GM12878 (cell line): ENCODE results near the gene GABRQ. TPM values are rescaled to one million over a fixed set of nuclear protein-coding genes. Genes with fewer than 3 reads are reported as not detected.

Source experiments
- ATAC-seq: fragments of 200-7000 bp; cut with Tn5 transposase; 3 replicates; pipeline ENCODE4 v1.9.1; 2020; ENCODE audit warnings: mild to moderate bottlenecking, moderate library complexity
- BruUV-seq: library from RNA; stranded (reverse); fragments of 400-500 nt; replicated peaks from 2 replicates; lab custom pipeline; 2021; lab: Mats Ljungman, UMichigan
- CTCF ChIA-PET: fragments of 300-600 bp; sonication (Branson Sonifier 250); formaldehyde crosslinking; extraction: SDS; loops from one replicate; lab custom pipeline; 2021; ENCODE audit warnings: inconsistent platforms; lab: Yijun Ruan, JAX
- POLR2A ChIA-PET: fragments of 350-600 bp; formaldehyde crosslinking; extraction: SDS; loops from one replicate; lab custom pipeline; 2021; ENCODE audit warnings: inconsistent platforms; lab: Charles Lee
- RAD21 ChIA-PET: fragments of 300-600 bp; sonication (Branson Sonifier 250); formaldehyde crosslinking; loops from one replicate; lab custom pipeline; 2023; ENCODE audit warnings: antibody characterized with exemption; ENCODE audit not compliant: unreplicated experiment; lab: Charles Lee
- SMC1A ChIA-PET: fragments of 300-600 bp; sonication (Branson Sonifier 250); formaldehyde crosslinking; loops from one replicate; lab custom pipeline; 2023; ENCODE audit not compliant: unreplicated experiment, uncharacterized antibody; lab: Charles Lee
- DNase-seq: peaks from one replicate; pipeline ENCODE4 v3.0.0-alpha.2; 2011; ENCODE audit warnings: low read depth, low spot score
- FAIRE-seq: peaks from 3 replicates; lab custom pipeline; 2011; peaks lifted over from hg19 to GRCh38; lab: Jason Lieb, UNC
- H2AFZ ChIP-seq: 2 replicates; pipeline ENCODE4 v1.6.0; 2011; ENCODE audit warnings: low read depth, low read length, control low read depth; ENCODE audit not compliant: control insufficient read depth
- H3K27ac ChIP-seq: 2 replicates; pipeline ENCODE4 v1.5.1; 2011; ENCODE audit warnings: control low read depth; ENCODE audit not compliant: control insufficient read depth, insufficient read depth
- H3K27me3 ChIP-seq, 2 experiments: replicated peaks in 1 of 2; 2 replicates each; pipeline versions ENCODE4 v1.6.0 to v1.6.1; 2011; ENCODE audit warnings: low read length in 1 of 2; ENCODE audit not compliant: control insufficient read depth in 2 of 2, insufficient read depth in 2 of 2
- H3K36me3 ChIP-seq, 2 experiments: 2 replicates each; pipeline ENCODE4 v1.5.1; 2011; ENCODE audit warnings: low read length in 1 of 2; ENCODE audit not compliant: control insufficient read depth in 2 of 2, insufficient read depth in 2 of 2
- H3K4me1 ChIP-seq: 2 replicates; pipeline ENCODE4 v1.6.1; 2011; ENCODE audit warnings: mild to moderate bottlenecking, low read length, moderate library complexity, mixed read lengths; ENCODE audit not compliant: control insufficient read depth, insufficient read depth
- H3K4me2 ChIP-seq: 2 replicates; pipeline ENCODE4 v1.6.0; 2011; ENCODE audit warnings: control low read depth; ENCODE audit not compliant: control insufficient read depth, insufficient read depth
- H3K4me3 ChIP-seq: fragments of 200-600 bp; sonication (generic); 2 replicates; pipeline ENCODE4 v1.5.1; 2016
- H3K79me2 ChIP-seq: 2 replicates; pipeline ENCODE4 v1.6.0; 2011; ENCODE audit warnings: low read length; ENCODE audit not compliant: control insufficient read depth, insufficient read depth
- H3K9ac ChIP-seq: 2 replicates; pipeline ENCODE4 v1.8.0; 2011; ENCODE audit warnings: low read length, control low read depth, mixed read lengths; ENCODE audit not compliant: control insufficient read depth, insufficient read depth
- H3K9me3 ChIP-seq: replicated peaks from 3 replicates; pipeline ENCODE4 v1.5.1; 2011; ENCODE audit warnings: mild to moderate bottlenecking, low read length; ENCODE audit not compliant: control insufficient read depth, insufficient read depth
- H4K20me1 ChIP-seq: 2 replicates; pipeline ENCODE4 v1.6.0; 2011; ENCODE audit not compliant: control insufficient read depth, insufficient read depth
- ASH2L ChIP-seq: fragments of 300-600, 200-600 bp; sonication (generic); IDR thresholded peaks from 2 replicates; pipeline ENCODE4 v1.6.1; 2017; ENCODE audit warnings: low read depth, mild to moderate bottlenecking, borderline replicate concordance
- BHLHE40 ChIP-seq, 2 experiments: fragments of 450-650 bp in 1 of 2; IDR thresholded peaks; 2 replicates each; pipeline ENCODE4 v1.6.1; 2011 to 2017; ENCODE audit warnings: low read depth in 2 of 2, borderline replicate concordance in 1 of 2, improper control_type of control experiment in 1 of 2, low read length in 1 of 2, mild to moderate bottlenecking in 1 of 2
- HDAC2 ChIP-seq: fragments of 200-600 bp; sonication (generic); IDR thresholded peaks from 2 replicates; pipeline ENCODE4 v1.6.1; 2017
- HDAC6 ChIP-seq: fragments of 200-600 bp; sonication (generic); IDR thresholded peaks from one replicate; pipeline ENCODE4 v1.8.0; 2017; ENCODE audit warnings: antibody characterized with exemption; ENCODE audit not compliant: unreplicated experiment
- KDM1A ChIP-seq: fragments of 200-600 bp; sonication (generic); IDR thresholded peaks from 2 replicates; pipeline ENCODE4 v1.6.1; 2016; ENCODE audit warnings: borderline replicate concordance
- MXI1 ChIP-seq: fragments of 150-350 bp; IDR thresholded peaks from 2 replicates; pipeline ENCODE4 v1.6.1; 2011; ENCODE audit warnings: low read depth, mild to moderate bottlenecking, inconsistent platforms, low read length, improper control_type of control experiment
- PAX5 ChIP-seq: IDR thresholded peaks from 2 replicates; pipeline ENCODE4 v1.6.1; 2011; ENCODE audit warnings: low read depth, low read length, borderline replicate concordance
- RELA ChIP-seq: fragments of 450-650 bp; IDR thresholded peaks from 2 replicates; pipeline ENCODE4 v1.8.0; 2014; ENCODE audit warnings: borderline replicate concordance; ENCODE audit not compliant: partially characterized antibody
- RUNX3 ChIP-seq: IDR thresholded peaks from 2 replicates; pipeline ENCODE4 v1.6.1; 2012; ENCODE audit warnings: low read length, inconsistent platforms
- SMC3 ChIP-seq: IDR thresholded peaks from 2 replicates; pipeline ENCODE4 v1.6.1; 2011; ENCODE audit warnings: low read length, improper control_type of control experiment, borderline replicate concordance
- SRF ChIP-seq, 2 experiments: IDR thresholded peaks; 2 replicates each; pipeline ENCODE4 v1.6.1; 2011; ENCODE audit warnings: low read depth in 2 of 2, low read length in 2 of 2, mild to moderate bottlenecking in 1 of 2, moderate library complexity in 1 of 2
- WRNIP1 ChIP-seq: IDR thresholded peaks from 2 replicates; pipeline ENCODE4 v1.6.1; 2011; ENCODE audit warnings: low read depth, low read length, improper control_type of control experiment, borderline replicate concordance
- ZNF384 ChIP-seq: IDR thresholded peaks from 2 replicates; pipeline ENCODE4 v1.6.1; 2012; ENCODE audit warnings: low read depth, mild to moderate bottlenecking, low read length, improper control_type of control experiment, borderline replicate concordance
- WGBS: methylation state at CpG from one replicate; pipeline ENCODE4 v1.1.6; 2016; ENCODE audit warnings: low lambda C conversion rate; ENCODE audit not compliant: insufficient replicate concordance, insufficient coverage; ENCODE audit errors: missing lambda C conversion rate; 5-methylcytosine and 5-hydroxymethylcytosine counted together
- in situ Hi-C: fragments of 300-500 bp; cut with MboI; formaldehyde crosslinking; loops from 9 replicates; pipeline ENCODE4 v1.14.3; 2018; ENCODE audit warnings: mixed read lengths
- intact Hi-C: fragments of 100-400 bp; cut with micrococcal nuclease; formaldehyde crosslinking; loops from one replicate; pipeline ENCODE4 v1.14.2; 2022; ENCODE audit not compliant: unreplicated experiment
- polyA plus RNA-seq, 11 experiments: library from polyadenylated mRNA; depleted of rRNA in 4 of 11; unstranded in 6 of 11; stranded (reverse) in 5 of 11; fragments of >200 nt; fragmentation: Nextera tagmentation in 4 of 11; fragmentation: Illumina TruSeq in 1 of 11; extraction: Ambion mirVana in 4 of 11; extraction: Trizol in 1 of 11; gene quantifications; 1 replicate in 1 of 11; 2 replicates in 10 of 11; pipeline versions ENCODE4 v1.2.1 to v1.2.3, GENCODE V29; 2011 to 2016; ENCODE audit warnings: inconsistent platforms in 2 of 11, missing spikeins in 2 of 11, low read depth in 1 of 11
- total RNA-seq, 4 experiments: library from RNA; depleted of rRNA in 3 of 4; stranded (reverse); fragments of >200 nt in 3 of 4; fragmentation: Illumina TruSeq in 1 of 4; extraction: Trizol in 1 of 4; gene quantifications; 2 replicates each; pipeline versions ENCODE4 v1.2.1 to v1.2.3, GENCODE V29; 2013 to 2021

Gene GABRQ
- total and polyA plus RNA-seq, 10 of the 15 experiments (the other 5 are each of a cell fraction or from before 2014, with no cell fraction given): 0.04 TPM; not detected in 9

DNA sequence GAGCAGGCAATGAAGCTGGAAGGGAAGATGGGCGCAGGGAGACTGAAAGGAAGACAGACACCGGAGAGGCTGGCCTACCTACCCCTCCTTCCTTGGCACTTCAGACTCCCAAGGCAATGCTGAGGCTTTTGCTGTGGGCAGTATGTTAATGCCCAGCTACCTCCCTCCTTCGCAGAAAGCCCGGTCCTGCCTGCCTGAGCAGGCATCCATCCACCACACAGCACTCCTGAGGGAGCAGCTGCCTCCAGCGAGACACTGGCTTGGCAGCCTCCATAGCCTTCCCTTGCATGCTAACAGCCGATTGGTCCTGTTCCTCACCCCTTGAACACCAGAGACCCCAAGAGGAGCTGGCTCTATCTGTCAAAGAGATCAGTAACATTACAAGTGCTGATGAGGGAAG, 14.4 kb downstream of the GABRQ start:
- no peak for TF ChIP-seq RUNX3
- TF ChIP-seq HDAC6: no peak
- TF ChIP-seq ZNF384: no peak
- TF ChIP-seq RELA: no peak
- no peak for TF ChIP-seq SRF (IDR thresholded peaks at IDR 0.05; ENCODE audit: low read depth in 2 of 2, low read length in 2 of 2)
- no peak for TF ChIP-seq HDAC2
- TF ChIP-seq KDM1A: no peak
- no peak for TF ChIP-seq MXI1
- TF ChIP-seq SMC3: no peak
- no peak for TF ChIP-seq ASH2L
- no peak for TF ChIP-seq WRNIP1
- TF ChIP-seq BHLHE40 (IDR thresholded peaks at IDR 0.05; ENCODE audit: borderline replicate concordance in 1 of 2, low read depth in 2 of 2, low read length in 1 of 2): no peak
- TF ChIP-seq PAX5: no peak
- in situ Hi-C loops: loop anchor here (25.0 kb wide), 1 partner anchor 110 kb away; the partner anchor contains the start of genes CSAG3, MAGEA2 and MAGEA6

More for the DNA sequence above, 14.4 kb downstream of the GABRQ start:
- POLR2A ChIA-PET: no interaction called here
- SMC1A ChIA-PET: no interaction called here
- 38% methylated on average over 6 of the region's 6 CpGs for WGBS
- H3K9me3 ChIP-seq: no peaks in the 10 kb centered on the region
- H3K4me3 ChIP-seq: no peak overlapping the region
- no peak overlapping the region for H2AFZ ChIP-seq
- no peak for DNase-seq
- no peaks in the 10 kb centered on the region for H3K36me3 ChIP-seq
- no peaks in the 10 kb centered on the region for H3K79me2 ChIP-seq
- no TSS peak for BruUV-seq
- FAIRE-seq: no peak
- CTCF ChIA-PET: interaction anchor here (1.2 kb wide), 1 partner anchor 19 kb away, joined by 3 read pairs; no protein-coding TSS in a partner anchor
- H3K4me2 ChIP-seq: no peak overlapping the region
- no peak overlapping the region for H3K9ac ChIP-seq
- no peaks in the 10 kb centered on the region for H4K20me1 ChIP-seq
- intact Hi-C loops: no loop called here
- H3K4me1 ChIP-seq: no peaks in the 10 kb centered on the region
- RAD21 ChIA-PET: no interaction called here
- H3K27me3 ChIP-seq: no peaks in the 10 kb centered on the region; a peak in 1 of 4 replicates
- H3K27ac ChIP-seq: no peak overlapping the region
- ATAC-seq: no peak
